ENCODE results near the gene CDYL2.
"Not testable (repeated sequence)": the region's sequence is repeated elsewhere in the genome, so short reads cannot be mapped to it uniquely, and the experiment has no call there.

GRCh38 chr16:80786561-80786960 is 17.8 kb downstream of the CDYL2 start:
- TF ChIP-seq CTCF, POLR2A (IDR thresholded peaks at IDR 0.05): not testable (repeated sequence)
